ENCODE data around the gene IL18RAP.

Gene IL18RAP

GRCh38 chr2:102439065-102439695 lies 16.2 kb downstream of the IL18RAP start:
- no peak for TF ChIP-seq CTCF (IDR thresholded peaks at IDR 0.05; ENCODE audit: insufficient read depth, missing control alignments)
- no peak for FAIRE-seq
- DNase-seq (ENCODE audit: insufficient read length, low spot score): no peak

- no peak for DNase-seq (ENCODE audit: insufficient read length, low spot score)
- TF ChIP-seq CTCF (IDR thresholded peaks at IDR 0.05; ENCODE audit: insufficient read depth, missing control alignments): peak; percentile 56
- no peak for FAIRE-seq
These were observed 20.2 kb downstream of the IL18RAP start for GRCh38 chr2:102442967-102443828.

DNA sequence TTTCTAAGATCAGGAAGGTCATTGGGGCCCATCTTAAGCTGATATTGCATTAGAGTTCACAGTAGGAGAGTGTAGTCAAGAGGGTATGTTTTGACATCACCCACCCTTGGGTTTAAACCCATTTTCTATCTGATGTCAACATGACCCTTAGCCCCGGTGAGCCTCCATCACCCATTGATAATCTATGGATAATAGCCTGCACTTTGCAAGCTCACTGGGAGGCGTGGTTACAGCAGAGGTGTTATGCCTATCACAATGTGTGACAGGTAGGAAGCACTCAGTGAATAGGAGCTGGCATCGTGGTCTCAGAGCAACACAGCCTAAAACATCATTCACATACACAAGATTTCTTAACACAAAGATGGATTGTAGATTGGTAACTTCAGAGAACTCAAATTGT lies 21.3 kb downstream of the IL18RAP start:
- DNase-seq (ENCODE audit: insufficient read length, low spot score): no peak
- no peak for TF ChIP-seq CTCF (IDR thresholded peaks at IDR 0.05; ENCODE audit: insufficient read depth, missing control alignments)
- FAIRE-seq: no peak

- no peak for TF ChIP-seq CTCF (IDR thresholded peaks at IDR 0.05; ENCODE audit: insufficient read depth, missing control alignments)
- DNase-seq (ENCODE audit: insufficient read length, low spot score): no peak
- FAIRE-seq: no peak
These were observed 24.0 kb downstream of the IL18RAP start for GRCh38 chr2:102446936-102447335.

- DNase-seq (ENCODE audit: insufficient read length, low spot score) (no peak), FAIRE-seq (no peak)
- TF ChIP-seq CTCF (IDR thresholded peaks at IDR 0.05; ENCODE audit: insufficient read depth, missing control alignments): peak; percentile 74
These were observed 26.5 kb downstream of the IL18RAP start for GRCh38 chr2:102449370-102449974.

- TF ChIP-seq CTCF (IDR thresholded peaks at IDR 0.05; ENCODE audit: insufficient read depth, missing control alignments): no peak
- DNase-seq (ENCODE audit: insufficient read length, low spot score) (no peak), FAIRE-seq (no peak)
These were observed 29.0 kb downstream of the IL18RAP start for GRCh38 chr2:102451968-102452367.

All from D721Med (cell line).